Activated naive CD4-positive, alpha-beta T cell treated with anti-CD3 and anti-CD28 coated beads, Interleukin-2, amount 50 U/mL, for 24 hours (primary cell): ENCODE results near the gene ATF7.
A peak's percentile ranks its signal among the peaks of the same experiment; 100 is the strongest.

Experiments
- H3K27ac Mint-ChIP-seq: one replicate; pipeline ENCODE4 v1.8.0; 2021; ENCODE audit warnings: mild to moderate bottlenecking, mixed read lengths
- H3K27me3 Mint-ChIP-seq: one replicate; pipeline ENCODE4 v1.8.0; 2021; ENCODE audit warnings: mixed read lengths
- H3K36me3 Mint-ChIP-seq: one replicate; pipeline ENCODE4 v1.8.0; 2021; ENCODE audit warnings: mixed read lengths
- H3K4me1 Mint-ChIP-seq: one replicate; pipeline ENCODE4 v1.8.0; 2021; ENCODE audit warnings: mixed read lengths
- H3K4me3 Mint-ChIP-seq: one replicate; pipeline ENCODE4 v1.8.0; 2021; ENCODE audit warnings: mild to moderate bottlenecking, mixed read lengths
- H3K9me3 Mint-ChIP-seq: one replicate; pipeline ENCODE4 v1.8.0; 2021; ENCODE audit warnings: mixed read lengths

Gene ATF7

GRCh38 chr12:53539526-53539925 lies 86.7 kb downstream of the ATF7 start:
- Mint-ChIP-seq H3K4me3 (no peak overlapping the region), H3K9me3 (no peaks in the 10 kb centered on the region), H3K27ac (no peak overlapping the region), H3K36me3 (peaks cover 3% of the 10 kb centered on the region), H3K4me1 (peaks cover 12% of the 10 kb centered on the region), H3K27me3 (no peaks in the 10 kb centered on the region)

GRCh38 chr12:53538209-53538689 lies 87.9 kb downstream of the ATF7 start:
- peaks cover 5% of the 10 kb centered on the region for H3K36me3 Mint-ChIP-seq
- peaks cover 1% of the 10 kb centered on the region for H3K4me1 Mint-ChIP-seq
- no peaks in the 10 kb centered on the region for H3K27me3 Mint-ChIP-seq
- no peaks in the 10 kb centered on the region for H3K9me3 Mint-ChIP-seq
- H3K27ac Mint-ChIP-seq: no peak overlapping the region
- H3K4me3 Mint-ChIP-seq: no peak overlapping the region

- no peak overlapping the region for H3K4me3 Mint-ChIP-seq
- H3K4me1 Mint-ChIP-seq: no peaks in the 10 kb centered on the region
- H3K36me3 Mint-ChIP-seq: peaks cover 11% of the 10 kb centered on the region
- no peaks in the 10 kb centered on the region for H3K9me3 Mint-ChIP-seq
- no peak overlapping the region for H3K27ac Mint-ChIP-seq
- H3K27me3 Mint-ChIP-seq: no peaks in the 10 kb centered on the region
Measured at GRCh38 chr12:53536962-53537361, 89.2 kb downstream of the ATF7 start.

GRCh38 chr12:53533471-53533870 lies 92.7 kb downstream of the ATF7 start:
- Mint-ChIP-seq H3K4me1 (no peaks in the 10 kb centered on the region), H3K36me3 (peaks cover 11% of the 10 kb centered on the region), H3K9me3 (no peaks in the 10 kb centered on the region), H3K27me3 (no peaks in the 10 kb centered on the region), H3K4me3 (no peak overlapping the region), H3K27ac (no peak overlapping the region)

- H3K4me1 Mint-ChIP-seq: no peaks in the 10 kb centered on the region
- no peaks in the 10 kb centered on the region for H3K27me3 Mint-ChIP-seq
- H3K9me3 Mint-ChIP-seq: no peaks in the 10 kb centered on the region
- no peak overlapping the region for H3K27ac Mint-ChIP-seq
- no peak overlapping the region for H3K4me3 Mint-ChIP-seq
- peaks cover 11% of the 10 kb centered on the region for H3K36me3 Mint-ChIP-seq
Measured at GRCh38 chr12:53532524-53533445, 93.4 kb downstream of the ATF7 start.

GRCh38 chr12:53532021-53532420 lies 94.2 kb downstream of the ATF7 start:
- no peaks in the 10 kb centered on the region for H3K9me3 Mint-ChIP-seq
- H3K36me3 Mint-ChIP-seq: peaks cover 11% of the 10 kb centered on the region
- no peak overlapping the region for H3K27ac Mint-ChIP-seq
- H3K27me3 Mint-ChIP-seq: no peaks in the 10 kb centered on the region
- H3K4me3 Mint-ChIP-seq: no peak overlapping the region
- no peaks in the 10 kb centered on the region for H3K4me1 Mint-ChIP-seq

- Mint-ChIP-seq H3K4me1 (no peaks in the 10 kb centered on the region), H3K27ac (no peak overlapping the region), H3K27me3 (no peaks in the 10 kb centered on the region), H3K4me3 (no peak overlapping the region), H3K9me3 (no peaks in the 10 kb centered on the region), H3K36me3 (peaks cover 11% of the 10 kb centered on the region)
Measured at GRCh38 chr12:53530920-53531319, 95.3 kb downstream of the ATF7 start.

- Mint-ChIP-seq H3K4me1 (no peaks in the 10 kb centered on the region), H3K4me3 (no peak overlapping the region), H3K9me3 (no peaks in the 10 kb centered on the region), H3K27ac (no peak overlapping the region), H3K36me3 (peaks cover 12% of the 10 kb centered on the region), H3K27me3 (no peaks in the 10 kb centered on the region)
Measured at GRCh38 chr12:53530061-53530460, 96.1 kb downstream of the ATF7 start.

- H3K36me3 Mint-ChIP-seq: peaks cover 7% of the 10 kb centered on the region
- no peaks in the 10 kb centered on the region for H3K9me3 Mint-ChIP-seq
- no peaks in the 10 kb centered on the region for H3K4me1 Mint-ChIP-seq
- no peaks in the 10 kb centered on the region for H3K27me3 Mint-ChIP-seq
- H3K4me3 Mint-ChIP-seq: no peak overlapping the region
- H3K27ac Mint-ChIP-seq: no peak overlapping the region
Measured at GRCh38 chr12:53524476-53524875, 101.7 kb downstream of the ATF7 start.

GRCh38 chr12:53523131-53523530 lies 103.1 kb downstream of the ATF7 start:
- no peak overlapping the region for H3K27ac Mint-ChIP-seq
- no peaks in the 10 kb centered on the region for H3K4me1 Mint-ChIP-seq
- H3K4me3 Mint-ChIP-seq: no peak overlapping the region
- no peaks in the 10 kb centered on the region for H3K9me3 Mint-ChIP-seq
- H3K27me3 Mint-ChIP-seq: no peaks in the 10 kb centered on the region
- H3K36me3 Mint-ChIP-seq: peaks cover 7% of the 10 kb centered on the region

- no peak overlapping the region for H3K27ac Mint-ChIP-seq
- no peak overlapping the region for H3K4me3 Mint-ChIP-seq
- no peaks in the 10 kb centered on the region for H3K9me3 Mint-ChIP-seq
- H3K27me3 Mint-ChIP-seq: no peaks in the 10 kb centered on the region
- peaks cover 7% of the 10 kb centered on the region for H3K36me3 Mint-ChIP-seq
- no peaks in the 10 kb centered on the region for H3K4me1 Mint-ChIP-seq
Measured at GRCh38 chr12:53518381-53518780, 107.8 kb downstream of the ATF7 start.

- Mint-ChIP-seq H3K27ac (peak overlapping the region; percentile 70), H3K36me3 (peaks cover 8% of the 10 kb centered on the region), H3K4me1 (no peaks in the 10 kb centered on the region), H3K27me3 (no peaks in the 10 kb centered on the region), H3K4me3 (no peak overlapping the region), H3K9me3 (no peaks in the 10 kb centered on the region)
Measured at GRCh38 chr12:53516758-53517455, 109.3 kb downstream of the ATF7 start.

- no peak overlapping the region for H3K4me3 Mint-ChIP-seq
- H3K27ac Mint-ChIP-seq: peak overlapping the region; percentile 55
- H3K9me3 Mint-ChIP-seq: no peaks in the 10 kb centered on the region
- no peaks in the 10 kb centered on the region for H3K4me1 Mint-ChIP-seq
- no peaks in the 10 kb centered on the region for H3K27me3 Mint-ChIP-seq
- peaks cover 6% of the 10 kb centered on the region for H3K36me3 Mint-ChIP-seq
Measured at GRCh38 chr12:53515291-53515680, 110.9 kb downstream of the ATF7 start.

- H3K4me1 Mint-ChIP-seq: no peaks in the 10 kb centered on the region
Measured at GRCh38 chr12:53514628-53515290, 111.4 kb downstream of the ATF7 start.

GRCh38 chr12:53513712-53514410 lies 112.3 kb downstream of the ATF7 start:
- Mint-ChIP-seq H3K27ac (peak overlapping the region; percentile 67), H3K27me3 (no peaks in the 10 kb centered on the region), H3K4me1 (peaks cover 2% of the 10 kb centered on the region), H3K36me3 (peaks cover 4% of the 10 kb centered on the region), H3K4me3 (no peak overlapping the region), H3K9me3 (no peaks in the 10 kb centered on the region)

More at GRCh38 chr12:53514628-53515290, 111.4 kb downstream of the ATF7 start:
- Mint-ChIP-seq H3K9me3 (no peaks in the 10 kb centered on the region), H3K36me3 (peaks cover 4% of the 10 kb centered on the region), H3K27ac (peak overlapping the region; percentile 55), H3K27me3 (no peaks in the 10 kb centered on the region), H3K4me3 (no peak overlapping the region)
